ENCODE results near the gene PWWP2B. TPM values are rescaled to one million over a fixed set of nuclear protein-coding genes. Genes with fewer than 3 reads are reported as not detected.

The PWWP2B gene
- total and polyA plus RNA-seq, 10 of the 15 experiments (the other 5 are each of a cell fraction or from before 2014, with no cell fraction given): 0.04 to 0.87 (median 0.35) TPM; not detected in 4

GRCh38 chr10:132373241-132373955, 23.6 kb upstream of the PWWP2B start (continued):
- no peak for TF ChIP-seq NBN (IDR thresholded peaks at IDR 0.05)
- no peak for TF ChIP-seq HDAC2 (IDR thresholded peaks at IDR 0.05)
- no peak for TF ChIP-seq NFIC (IDR thresholded peaks at IDR 0.05; ENCODE audit: low read depth, low read length)

DNA sequence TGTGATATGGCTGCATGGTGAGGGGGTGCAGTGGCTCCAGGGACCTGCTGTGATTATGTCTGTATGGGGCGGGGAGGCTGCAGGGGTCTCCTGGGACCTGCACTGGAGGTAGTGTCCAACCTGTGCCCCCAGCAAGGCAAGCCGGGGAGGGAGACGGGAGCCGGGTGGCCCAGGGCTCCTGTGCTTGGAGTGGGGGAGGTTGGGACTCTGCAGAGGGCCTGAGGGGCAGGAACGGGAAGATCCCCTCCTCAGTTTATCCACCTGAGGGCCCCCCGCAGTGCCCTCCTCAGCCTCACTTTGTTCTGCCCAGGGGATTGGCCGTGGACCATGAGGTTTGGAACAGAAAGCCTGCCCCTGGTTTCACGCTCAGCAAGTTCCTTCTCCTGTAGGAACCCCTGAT, 22.8 kb upstream of the PWWP2B start:
- ATAC-seq (no peak), DNase-seq (ENCODE audit: low read depth, low spot score) (no peak), FAIRE-seq (no peak)
- ChIA-PET POLR2A (no interaction called here), CTCF (no interaction called here), RAD21 (ENCODE audit: unreplicated experiment) (no interaction called here), SMC1A (ENCODE audit: uncharacterized antibody, unreplicated experiment) (no interaction called here)
- Histone ChIP-seq H3K4me1 (ENCODE audit: control insufficient read depth, insufficient read depth, low read length) (no peaks in the 10 kb centered on the region), H4K20me1 (ENCODE audit: control insufficient read depth, insufficient read depth) (no peaks in the 10 kb centered on the region), H3K9me3 (replicated peaks; ENCODE audit: control insufficient read depth, insufficient read depth, low read length) (no peaks in the 10 kb centered on the region), H3K9ac (ENCODE audit: control insufficient read depth, insufficient read depth, low read length) (no peak overlapping the region), H2AFZ (ENCODE audit: control insufficient read depth, low read depth, low read length) (no peak overlapping the region), H3K27me3 (replicated peaks in 1 of 2; ENCODE audit: control insufficient read depth in 2 of 2, insufficient read depth in 2 of 2, low read length in 1 of 2) (no peaks in the 10 kb centered on the region; a peak in 1 of 4 replicates), H3K27ac (ENCODE audit: control insufficient read depth, insufficient read depth) (no peak overlapping the region), H3K79me2 (ENCODE audit: control insufficient read depth, insufficient read depth, low read length) (no peaks in the 10 kb centered on the region), H3K4me3 (no peak overlapping the region), H3K4me2 (ENCODE audit: control insufficient read depth, insufficient read depth) (no peak overlapping the region), H3K36me3 (ENCODE audit: control insufficient read depth in 2 of 2, insufficient read depth in 2 of 2, low read length in 1 of 2) (no peaks in the 10 kb centered on the region)
- in situ Hi-C loops (cut with MboI) (no loop called here), intact Hi-C loops (cut with micrococcal nuclease; ENCODE audit: unreplicated experiment) (no loop called here)
- WGBS (ENCODE audit: insufficient coverage, insufficient replicate concordance, low lambda C conversion rate, missing lambda C conversion rate): 49% methylated on average over 8 of the region's 8 CpGs
- no TSS peak for BruUV-seq (replicated peaks)
- TF ChIP-seq SRF (IDR thresholded peaks at IDR 0.05; ENCODE audit: low read depth in 2 of 2, low read length in 2 of 2): no peak
- TF ChIP-seq, protein P1, sequence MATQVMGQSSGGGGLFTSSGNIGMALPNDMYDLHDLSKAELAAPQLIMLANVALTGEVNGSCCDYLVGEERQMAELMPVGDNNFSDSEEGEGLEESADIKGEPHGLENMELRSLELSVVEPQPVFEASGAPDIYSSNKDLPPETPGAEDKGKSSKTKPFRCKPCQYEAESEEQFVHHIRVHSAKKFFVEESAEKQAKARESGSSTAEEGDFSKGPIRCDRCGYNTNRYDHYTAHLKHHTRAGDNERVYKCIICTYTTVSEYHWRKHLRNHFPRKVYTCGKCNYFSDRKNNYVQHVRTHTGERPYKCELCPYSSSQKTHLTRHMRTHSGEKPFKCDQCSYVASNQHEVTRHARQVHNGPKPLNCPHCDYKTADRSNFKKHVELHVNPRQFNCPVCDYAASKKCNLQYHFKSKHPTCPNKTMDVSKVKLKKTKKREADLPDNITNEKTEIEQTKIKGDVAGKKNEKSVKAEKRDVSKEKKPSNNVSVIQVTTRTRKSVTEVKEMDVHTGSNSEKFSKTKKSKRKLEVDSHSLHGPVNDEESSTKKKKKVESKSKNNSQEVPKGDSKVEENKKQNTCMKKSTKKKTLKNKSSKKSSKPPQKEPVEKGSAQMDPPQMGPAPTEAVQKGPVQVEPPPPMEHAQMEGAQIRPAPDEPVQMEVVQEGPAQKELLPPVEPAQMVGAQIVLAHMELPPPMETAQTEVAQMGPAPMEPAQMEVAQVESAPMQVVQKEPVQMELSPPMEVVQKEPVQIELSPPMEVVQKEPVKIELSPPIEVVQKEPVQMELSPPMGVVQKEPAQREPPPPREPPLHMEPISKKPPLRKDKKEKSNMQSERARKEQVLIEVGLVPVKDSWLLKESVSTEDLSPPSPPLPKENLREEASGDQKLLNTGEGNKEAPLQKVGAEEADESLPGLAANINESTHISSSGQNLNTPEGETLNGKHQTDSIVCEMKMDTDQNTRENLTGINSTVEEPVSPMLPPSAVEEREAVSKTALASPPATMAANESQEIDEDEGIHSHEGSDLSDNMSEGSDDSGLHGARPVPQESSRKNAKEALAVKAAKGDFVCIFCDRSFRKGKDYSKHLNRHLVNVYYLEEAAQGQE (IDR thresholded peaks at IDR 0.05; ENCODE audit: low read depth, low read length): no peak
- no peak for TF ChIP-seq ZNF384 (IDR thresholded peaks at IDR 0.05; ENCODE audit: borderline replicate concordance, low read depth, low read length)
- TF ChIP-seq TCF7 (IDR thresholded peaks at IDR 0.05; ENCODE audit: borderline replicate concordance): no peak
- no peak for TF ChIP-seq WRNIP1 (IDR thresholded peaks at IDR 0.05; ENCODE audit: borderline replicate concordance, low read depth, low read length)
- no peak for TF ChIP-seq POLR2A (IDR thresholded peaks at IDR 0.05; ENCODE audit: low read depth, low read length)
- no peak for TF ChIP-seq FOXK2 (IDR thresholded peaks at IDR 0.05)
- TF ChIP-seq, protein P2, sequence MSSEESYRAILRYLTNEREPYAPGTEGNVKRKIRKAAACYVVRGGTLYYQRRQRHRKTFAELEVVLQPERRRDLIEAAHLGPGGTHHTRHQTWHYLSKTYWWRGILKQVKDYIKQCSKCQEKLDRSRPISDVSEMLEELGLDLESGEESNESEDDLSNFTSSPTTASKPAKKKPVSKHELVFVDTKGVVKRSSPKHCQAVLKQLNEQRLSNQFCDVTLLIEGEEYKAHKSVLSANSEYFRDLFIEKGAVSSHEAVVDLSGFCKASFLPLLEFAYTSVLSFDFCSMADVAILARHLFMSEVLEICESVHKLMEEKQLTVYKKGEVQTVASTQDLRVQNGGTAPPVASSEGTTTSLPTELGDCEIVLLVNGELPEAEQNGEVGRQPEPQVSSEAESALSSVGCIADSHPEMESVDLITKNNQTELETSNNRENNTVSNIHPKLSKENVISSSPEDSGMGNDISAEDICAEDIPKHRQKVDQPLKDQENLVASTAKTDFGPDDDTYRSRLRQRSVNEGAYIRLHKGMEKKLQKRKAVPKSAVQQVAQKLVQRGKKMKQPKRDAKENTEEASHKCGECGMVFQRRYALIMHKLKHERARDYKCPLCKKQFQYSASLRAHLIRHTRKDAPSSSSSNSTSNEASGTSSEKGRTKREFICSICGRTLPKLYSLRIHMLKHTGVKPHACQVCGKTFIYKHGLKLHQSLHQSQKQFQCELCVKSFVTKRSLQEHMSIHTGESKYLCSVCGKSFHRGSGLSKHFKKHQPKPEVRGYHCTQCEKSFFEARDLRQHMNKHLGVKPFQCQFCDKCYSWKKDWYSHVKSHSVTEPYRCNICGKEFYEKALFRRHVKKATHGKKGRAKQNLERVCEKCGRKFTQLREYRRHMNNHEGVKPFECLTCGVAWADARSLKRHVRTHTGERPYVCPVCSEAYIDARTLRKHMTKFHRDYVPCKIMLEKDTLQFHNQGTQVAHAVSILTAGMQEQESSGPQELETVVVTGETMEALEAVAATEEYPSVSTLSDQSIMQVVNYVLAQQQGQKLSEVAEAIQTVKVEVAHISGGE (CRISPR knock-in tag; IDR thresholded peaks at IDR 0.05): no peak
- no peak for TF ChIP-seq MXI1 (IDR thresholded peaks at IDR 0.05; ENCODE audit: low read depth, low read length)
- TF ChIP-seq ASH2L (IDR thresholded peaks at IDR 0.05; ENCODE audit: borderline replicate concordance, low read depth): no peak
